DOHH2 (cell line): ENCODE measurements around the gene MGAT3.
A peak's percentile ranks its signal among the peaks of the same experiment; 100 is the strongest.

Source experiments
- CTCF ChIP-seq: fragments of 200-600 bp; sonication (generic); IDR thresholded peaks from one replicate; pipeline ENCODE4 v1.5.1; 2014; ENCODE audit warnings: antibody characterized with exemption, mild to moderate bottlenecking, low read depth, low read length; ENCODE audit not compliant: poor library complexity, severe bottlenecking
- EZH2phosphoT487 ChIP-seq: fragments of 200-600 bp; sonication (generic); IDR thresholded peaks from 2 replicates; pipeline ENCODE4 v1.6.1; 2017; ENCODE audit warnings: borderline replicate concordance, mild to moderate bottlenecking, antibody characterized with exemption, low read length, moderate library complexity, mixed read lengths

- TF ChIP-seq CTCF (peak; percentile 55), EZH2phosphoT487 (no peak)
Observed at GRCh38 chr22:39530692-39531331, 74.0 kb downstream of the MGAT3 start.
